GM12878 (cell line): Measurements from ENCODE around the gene SECTM1. TPM values are rescaled to one million over a fixed set of nuclear protein-coding genes. Genes with fewer than 3 reads are reported as not detected.

Experiments
- ATAC-seq: fragments of 200-7000 bp; cut with Tn5 transposase; 3 replicates; pipeline ENCODE4 v1.9.1; 2020; ENCODE audit warnings: mild to moderate bottlenecking, moderate library complexity
- BruUV-seq: library from RNA; stranded (reverse); fragments of 400-500 nt; replicated peaks from 2 replicates; lab custom pipeline; 2021; lab: Mats Ljungman, UMichigan
- CTCF ChIA-PET: fragments of 300-600 bp; sonication (Branson Sonifier 250); formaldehyde crosslinking; extraction: SDS; loops from one replicate; lab custom pipeline; 2021; ENCODE audit warnings: inconsistent platforms; lab: Yijun Ruan, JAX
- POLR2A ChIA-PET: fragments of 350-600 bp; formaldehyde crosslinking; extraction: SDS; loops from one replicate; lab custom pipeline; 2021; ENCODE audit warnings: inconsistent platforms; lab: Charles Lee
- RAD21 ChIA-PET: fragments of 300-600 bp; sonication (Branson Sonifier 250); formaldehyde crosslinking; loops from one replicate; lab custom pipeline; 2023; ENCODE audit warnings: antibody characterized with exemption; ENCODE audit not compliant: unreplicated experiment; lab: Charles Lee
- SMC1A ChIA-PET: fragments of 300-600 bp; sonication (Branson Sonifier 250); formaldehyde crosslinking; loops from one replicate; lab custom pipeline; 2023; ENCODE audit not compliant: unreplicated experiment, uncharacterized antibody; lab: Charles Lee
- DNase-seq: peaks from one replicate; pipeline ENCODE4 v3.0.0-alpha.2; 2011; ENCODE audit warnings: low read depth, low spot score
- FAIRE-seq: peaks from 3 replicates; lab custom pipeline; 2011; peaks lifted over from hg19 to GRCh38; lab: Jason Lieb, UNC
- H2AFZ ChIP-seq: 2 replicates; pipeline ENCODE4 v1.6.0; 2011; ENCODE audit warnings: low read depth, low read length, control low read depth; ENCODE audit not compliant: control insufficient read depth
- H3K27ac ChIP-seq: 2 replicates; pipeline ENCODE4 v1.5.1; 2011; ENCODE audit warnings: control low read depth; ENCODE audit not compliant: control insufficient read depth, insufficient read depth
- H3K27me3 ChIP-seq, 2 experiments: replicated peaks in 1 of 2; 2 replicates each; pipeline versions ENCODE4 v1.6.0 to v1.6.1; 2011; ENCODE audit warnings: low read length in 1 of 2; ENCODE audit not compliant: control insufficient read depth in 2 of 2, insufficient read depth in 2 of 2
- H3K36me3 ChIP-seq, 2 experiments: 2 replicates each; pipeline ENCODE4 v1.5.1; 2011; ENCODE audit warnings: low read length in 1 of 2; ENCODE audit not compliant: control insufficient read depth in 2 of 2, insufficient read depth in 2 of 2
- H3K4me1 ChIP-seq: 2 replicates; pipeline ENCODE4 v1.6.1; 2011; ENCODE audit warnings: mild to moderate bottlenecking, low read length, moderate library complexity, mixed read lengths; ENCODE audit not compliant: control insufficient read depth, insufficient read depth
- H3K4me2 ChIP-seq: 2 replicates; pipeline ENCODE4 v1.6.0; 2011; ENCODE audit warnings: control low read depth; ENCODE audit not compliant: control insufficient read depth, insufficient read depth
- H3K4me3 ChIP-seq: fragments of 200-600 bp; sonication (generic); 2 replicates; pipeline ENCODE4 v1.5.1; 2016
- H3K79me2 ChIP-seq: 2 replicates; pipeline ENCODE4 v1.6.0; 2011; ENCODE audit warnings: low read length; ENCODE audit not compliant: control insufficient read depth, insufficient read depth
- H3K9ac ChIP-seq: 2 replicates; pipeline ENCODE4 v1.8.0; 2011; ENCODE audit warnings: low read length, control low read depth, mixed read lengths; ENCODE audit not compliant: control insufficient read depth, insufficient read depth
- H3K9me3 ChIP-seq: replicated peaks from 3 replicates; pipeline ENCODE4 v1.5.1; 2011; ENCODE audit warnings: mild to moderate bottlenecking, low read length; ENCODE audit not compliant: control insufficient read depth, insufficient read depth
- H4K20me1 ChIP-seq: 2 replicates; pipeline ENCODE4 v1.6.0; 2011; ENCODE audit not compliant: control insufficient read depth, insufficient read depth
- ATF3 ChIP-seq: IDR thresholded peaks from 2 replicates; pipeline ENCODE4 v1.6.1; 2011; ENCODE audit warnings: low read depth, mild to moderate bottlenecking, low read length, moderate library complexity, borderline replicate concordance; ENCODE audit errors: extremely low read depth
- BHLHE40 ChIP-seq, 2 experiments: fragments of 450-650 bp in 1 of 2; IDR thresholded peaks; 2 replicates each; pipeline ENCODE4 v1.6.1; 2011 to 2017; ENCODE audit warnings: low read depth in 2 of 2, borderline replicate concordance in 1 of 2, improper control_type of control experiment in 1 of 2, low read length in 1 of 2, mild to moderate bottlenecking in 1 of 2
- CBX5 ChIP-seq: sonication (generic); IDR thresholded peaks from 2 replicates; pipeline ENCODE4 v1.6.1; 2016; ENCODE audit warnings: low read depth, moderate library complexity, mild to moderate bottlenecking, inconsistent platforms
- CHD2 ChIP-seq: IDR thresholded peaks from 2 replicates; pipeline ENCODE4 v1.6.1; 2011; ENCODE audit warnings: low read depth, low read length, improper control_type of control experiment, borderline replicate concordance
- DPF2 ChIP-seq: fragments of 450-650 bp; IDR thresholded peaks from 2 replicates; pipeline ENCODE4 v1.6.1; 2017; ENCODE audit warnings: mild to moderate bottlenecking
- HSF1 ChIP-seq: fragments of 150-350 bp; IDR thresholded peaks from 2 replicates; pipeline ENCODE4 v1.6.1; 2014; ENCODE audit warnings: mild to moderate bottlenecking, low read depth, low read length
- IKZF1 ChIP-seq: fragments of 450-650 bp; conservative IDR thresholded peaks from 2 replicates; pipeline ENCODE4 v1.6.1; 2017; ENCODE audit warnings: antibody characterized with exemption, mild to moderate bottlenecking
- NR2F1 ChIP-seq: fragments of 450-650 bp; conservative IDR thresholded peaks from 2 replicates; pipeline ENCODE4 v1.6.1; 2017; ENCODE audit warnings: mild to moderate bottlenecking
- PBX3 ChIP-seq: IDR thresholded peaks from 2 replicates; pipeline ENCODE4 v1.6.1; 2011; ENCODE audit warnings: mild to moderate bottlenecking, low read depth, low read length, moderate library complexity; ENCODE audit not compliant: insufficient replicate concordance
- ZNF622 ChIP-seq: fragments of 450-650 bp; IDR thresholded peaks from 2 replicates; pipeline ENCODE4 v1.6.1; 2017; ENCODE audit warnings: mild to moderate bottlenecking, inconsistent platforms
- ZNF687 ChIP-seq: fragments of 450-650 bp; IDR thresholded peaks from 2 replicates; pipeline ENCODE4 v1.6.1; 2017; ENCODE audit warnings: mild to moderate bottlenecking, moderate library complexity
- WGBS: methylation state at CpG from one replicate; pipeline ENCODE4 v1.1.6; 2016; ENCODE audit warnings: low lambda C conversion rate; ENCODE audit not compliant: insufficient replicate concordance, insufficient coverage; ENCODE audit errors: missing lambda C conversion rate; 5-methylcytosine and 5-hydroxymethylcytosine counted together
- in situ Hi-C: fragments of 300-500 bp; cut with MboI; formaldehyde crosslinking; loops from 9 replicates; pipeline ENCODE4 v1.14.3; 2018; ENCODE audit warnings: mixed read lengths
- intact Hi-C: fragments of 100-400 bp; cut with micrococcal nuclease; formaldehyde crosslinking; loops from one replicate; pipeline ENCODE4 v1.14.2; 2022; ENCODE audit not compliant: unreplicated experiment
- polyA plus RNA-seq, 11 experiments: library from polyadenylated mRNA; depleted of rRNA in 4 of 11; unstranded in 6 of 11; stranded (reverse) in 5 of 11; fragments of >200 nt; fragmentation: Nextera tagmentation in 4 of 11; fragmentation: Illumina TruSeq in 1 of 11; extraction: Ambion mirVana in 4 of 11; extraction: Trizol in 1 of 11; gene quantifications; 1 replicate in 1 of 11; 2 replicates in 10 of 11; pipeline versions ENCODE4 v1.2.1 to v1.2.3, GENCODE V29; 2011 to 2016; ENCODE audit warnings: inconsistent platforms in 2 of 11, missing spikeins in 2 of 11, low read depth in 1 of 11
- total RNA-seq, 4 experiments: library from RNA; depleted of rRNA in 3 of 4; stranded (reverse); fragments of >200 nt in 3 of 4; fragmentation: Illumina TruSeq in 1 of 4; extraction: Trizol in 1 of 4; gene quantifications; 2 replicates each; pipeline versions ENCODE4 v1.2.1 to v1.2.3, GENCODE V29; 2013 to 2021

SECTM1 gene
- total and polyA plus RNA-seq, 10 of the 15 experiments (the other 5 are each of a cell fraction or from before 2014, with no cell fraction given): 0.10 to 0.13 (median 0.12) TPM; not detected in 7

- TF ChIP-seq ATF3 (no peak), ZNF622 (no peak), CHD2 (no peak), HSF1 (no peak), PBX3 (no peak)
Observed at GRCh38 chr17:82316651-82317393, 16.7 kb downstream of the SECTM1 start (continued).

GRCh38 chr17:82315703-82316358 lies 17.7 kb downstream of the SECTM1 start:
- Histone ChIP-seq H3K4me3 (no peak overlapping the region), H3K27ac (no peak overlapping the region)
- FAIRE-seq: no peak

More at GRCh38 chr17:82315703-82316358, 17.7 kb downstream of the SECTM1 start:
- no peaks in the 10 kb centered on the region for H3K79me2 ChIP-seq
- H3K27me3 ChIP-seq: peaks cover 0 to 2% of the 10 kb centered on the region in 2 experiments; a peak in 2 of 4 replicates
- POLR2A ChIA-PET: interaction anchor here (6.2 kb wide), 1 partner anchor 14 kb away, joined by 32 read pairs; no protein-coding TSS in a partner anchor
- in situ Hi-C loops: no loop called here
- H3K9me3 ChIP-seq: no peaks in the 10 kb centered on the region; the same call in 2 of the 3 replicates
- no peaks in the 10 kb centered on the region for H4K20me1 ChIP-seq
- H3K4me2 ChIP-seq: no peak overlapping the region
- no peaks in the 10 kb centered on the region for H3K4me1 ChIP-seq
- CTCF ChIA-PET: interaction anchor here (2.0 kb wide), 1 partner anchor 80 kb away, joined by 5 read pairs; no protein-coding TSS in a partner anchor
- TF ChIP-seq DPF2: 0 out of 2 replicates have a peak, but pooled peaks have one; percentile 18
- TF ChIP-seq ZNF687: peak; percentile 40; the same call in 1 of the 2 replicates
- peak; percentile 38 to 86; a peak in 3 of 4 replicates for TF ChIP-seq BHLHE40 (IDR thresholded peaks at IDR 0.05; ENCODE audit: borderline replicate concordance in 1 of 2, low read depth in 2 of 2, low read length in 1 of 2)
- peak; percentile 75 for TF ChIP-seq NR2F1
- no peak for TF ChIP-seq CBX5
- peak; percentile 31; the same call in 1 of the 2 replicates for TF ChIP-seq IKZF1
- TF ChIP-seq, all 136 proteins: peak for 5
- Histone ChIP-seq H3K36me3 (no peaks in the 10 kb centered on the region), H2AFZ (no peak overlapping the region), H3K9ac (no peak overlapping the region)
- DNase-seq (no peak), ATAC-seq (peak; percentile 56)
- 8% methylated on average over 34 of the region's 36 CpGs for WGBS
- intact Hi-C loops: no loop called here
- ChIA-PET SMC1A (interaction anchor here (2.2 kb wide), 1 partner anchor 15 kb away, joined by 10 read pairs; no protein-coding TSS in a partner anchor), RAD21 (interaction anchor here (2.4 kb wide), 1 partner anchor 13 kb away, joined by 7 read pairs; no protein-coding TSS in a partner anchor)
- no TSS peak for BruUV-seq
